ENCODE measurements around the gene MRPL22.

DNA sequence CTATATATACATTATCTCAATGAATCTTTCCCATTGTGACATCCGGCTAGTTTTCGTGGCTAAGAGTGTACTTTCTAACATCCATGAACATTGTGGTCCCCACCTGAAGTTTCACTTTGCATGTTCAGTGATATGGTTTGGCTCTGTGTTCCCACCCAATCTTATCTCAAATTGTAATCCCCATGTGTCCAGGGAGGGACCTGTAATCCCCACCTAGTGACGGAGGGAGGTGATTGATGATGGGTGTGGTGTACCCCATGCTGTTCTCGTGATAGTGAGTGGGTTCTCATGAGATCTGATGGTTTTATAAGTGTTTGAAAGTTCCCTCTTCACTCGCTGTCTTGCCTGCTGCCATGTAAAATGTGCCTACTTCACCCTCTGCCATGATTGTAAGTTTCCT is 28.1 kb downstream of the MRPL22 start:
- TF ChIP-seq, protein P1, sequence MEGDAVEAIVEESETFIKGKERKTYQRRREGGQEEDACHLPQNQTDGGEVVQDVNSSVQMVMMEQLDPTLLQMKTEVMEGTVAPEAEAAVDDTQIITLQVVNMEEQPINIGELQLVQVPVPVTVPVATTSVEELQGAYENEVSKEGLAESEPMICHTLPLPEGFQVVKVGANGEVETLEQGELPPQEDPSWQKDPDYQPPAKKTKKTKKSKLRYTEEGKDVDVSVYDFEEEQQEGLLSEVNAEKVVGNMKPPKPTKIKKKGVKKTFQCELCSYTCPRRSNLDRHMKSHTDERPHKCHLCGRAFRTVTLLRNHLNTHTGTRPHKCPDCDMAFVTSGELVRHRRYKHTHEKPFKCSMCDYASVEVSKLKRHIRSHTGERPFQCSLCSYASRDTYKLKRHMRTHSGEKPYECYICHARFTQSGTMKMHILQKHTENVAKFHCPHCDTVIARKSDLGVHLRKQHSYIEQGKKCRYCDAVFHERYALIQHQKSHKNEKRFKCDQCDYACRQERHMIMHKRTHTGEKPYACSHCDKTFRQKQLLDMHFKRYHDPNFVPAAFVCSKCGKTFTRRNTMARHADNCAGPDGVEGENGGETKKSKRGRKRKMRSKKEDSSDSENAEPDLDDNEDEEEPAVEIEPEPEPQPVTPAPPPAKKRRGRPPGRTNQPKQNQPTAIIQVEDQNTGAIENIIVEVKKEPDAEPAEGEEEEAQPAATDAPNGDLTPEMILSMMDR (IDR thresholded peaks at IDR 0.05; ENCODE audit: borderline replicate concordance, extremely low read depth, low read length, poor library complexity, severe bottlenecking): no peak
- no peak for TF ChIP-seq EZH2 (IDR thresholded peaks at IDR 0.05; ENCODE audit: borderline replicate concordance, low read depth, low read length, severe bottlenecking)
